ENCODE measurements around the gene CASP6. TPM values are rescaled to one million over a fixed set of nuclear protein-coding genes. Genes with fewer than 3 reads are reported as not detected.

The CASP6 gene
- total and polyA plus RNA-seq, 8 donors: 2.3 to 68.9 (median 25.9) TPM

- TF ChIP-seq POLR2A (IDR thresholded peaks at IDR 0.05): no peak
- no peak for TF ChIP-seq CTCF (IDR thresholded peaks at IDR 0.05)
- TF ChIP-seq EP300 (IDR thresholded peaks at IDR 0.05): no peak
- no peak for TF ChIP-seq POLR2AphosphoS5 (IDR thresholded peaks at IDR 0.05)
- Histone ChIP-seq H3K9me3 (peaks cover 0 to 4% (median 2%) of the 10 kb centered on the region in 4 donors), H3K4me3 (no peak overlapping the region), H3K4me1 (no peaks in the 10 kb centered on the region), H3K27ac (no peak overlapping the region), H3K36me3 (peaks cover 0 to under 1% (median 0%) of the 10 kb centered on the region in 4 donors), H3K27me3 (no peaks in the 10 kb centered on the region)
- WGBS, 5 donors: 93 to 96% (median 96%) methylated on average over 9 of the region's 9 CpGs
- DNase-seq: no peak
- intact Hi-C loops (cut with DNase I; ENCODE audit: low total_unique reads): no loop called here
Measured at GRCh38 chr4:109657854-109658418, 45.3 kb downstream of the CASP6 start.

GRCh38 chr4:109655396-109655795 lies 47.8 kb downstream of the CASP6 start:
- no peaks in the 10 kb centered on the region for H3K27me3 ChIP-seq
- no peak for DNase-seq
- H3K36me3 ChIP-seq: peaks cover 0 to 8% (median 2%) of the 10 kb centered on the region in 4 donors
- TF ChIP-seq EP300 (IDR thresholded peaks at IDR 0.05) (no peak), POLR2AphosphoS5 (IDR thresholded peaks at IDR 0.05) (no peak), POLR2A (IDR thresholded peaks at IDR 0.05) (no peak), CTCF (IDR thresholded peaks at IDR 0.05) (no peak)
- no peaks in the 10 kb centered on the region for H3K4me1 ChIP-seq
- no peak overlapping the region for H3K4me3 ChIP-seq
- no peak overlapping the region for H3K27ac ChIP-seq
- intact Hi-C loops (cut with DNase I; ENCODE audit: low total_unique reads): no loop called here
- H3K9me3 ChIP-seq: peaks cover 0 to 18% (median 13%) of the 10 kb centered on the region in 4 donors
- WGBS, 5 donors: 50 to 76% (median 74%) methylated on average over 6 of the region's 6 CpGs

DNA sequence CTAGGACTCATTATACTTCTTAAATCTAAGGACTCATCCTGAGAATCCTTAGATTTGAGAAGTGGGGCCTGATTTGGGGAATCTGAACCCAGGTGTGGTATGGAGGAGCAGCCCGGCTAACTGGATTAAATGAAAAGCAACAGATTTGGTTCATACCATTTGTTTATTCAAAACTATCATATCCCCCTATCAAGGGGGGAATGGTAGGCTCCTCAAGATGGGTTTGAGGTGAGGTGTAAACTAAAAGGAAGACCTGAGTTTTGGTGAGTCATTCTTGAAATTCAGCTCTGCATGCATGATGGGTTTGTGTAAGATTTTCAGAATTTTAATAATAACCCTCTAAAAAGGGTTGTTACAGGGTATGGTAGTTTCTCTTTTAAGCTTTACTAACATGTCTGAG lies 53.4 kb downstream of the CASP6 start:
- Histone ChIP-seq H3K4me3 (no peak overlapping the region), H3K9me3 (peaks cover 0 to 18% (median 13%) of the 10 kb centered on the region in 4 donors), H3K4me1 (no peaks in the 10 kb centered on the region), H3K27me3 (no peaks in the 10 kb centered on the region), H3K36me3 (peaks cover 0 to 8% (median 2%) of the 10 kb centered on the region in 4 donors), H3K27ac (no peak overlapping the region)
- WGBS, 5 donors: 89 to 100% (median 91%) methylated on average over 1 of the region's 1 CpG
- intact Hi-C loops (cut with DNase I; ENCODE audit: low total_unique reads): no loop called here
- no peak for DNase-seq
- TF ChIP-seq POLR2AphosphoS5 (IDR thresholded peaks at IDR 0.05): no peak
- no peak for TF ChIP-seq EP300 (IDR thresholded peaks at IDR 0.05)
- no peak for TF ChIP-seq CTCF (IDR thresholded peaks at IDR 0.05)
- TF ChIP-seq POLR2A (IDR thresholded peaks at IDR 0.05): no peak

- no peaks in the 10 kb centered on the region for H3K27me3 ChIP-seq
- intact Hi-C loops (cut with DNase I; ENCODE audit: low total_unique reads): no loop called here
- peaks cover 0 to 8% (median 2%) of the 10 kb centered on the region in 4 donors for H3K36me3 ChIP-seq
- no peak overlapping the region for H3K4me3 ChIP-seq
- no peak for DNase-seq
- H3K4me1 ChIP-seq: no peaks in the 10 kb centered on the region
- TF ChIP-seq POLR2A (IDR thresholded peaks at IDR 0.05) (no peak), CTCF (IDR thresholded peaks at IDR 0.05) (no peak), EP300 (IDR thresholded peaks at IDR 0.05) (no peak)
- H3K27ac ChIP-seq: no peak overlapping the region
- peaks cover 0 to 18% (median 13%) of the 10 kb centered on the region in 4 donors for H3K9me3 ChIP-seq
- WGBS, 5 donors: 77 to 89% (median 86%) methylated on average over 2 of the region's 2 CpGs
Measured at GRCh38 chr4:109648997-109649575, 54.2 kb downstream of the CASP6 start.
